A549 (cell line): ENCODE data around the gene SEC11A.

Experiments
- BHLHE40 ChIP-seq: IDR thresholded peaks from 2 replicates; pipeline ENCODE4 v1.6.1; 2012; ENCODE audit warnings: low read depth, low read length, inconsistent platforms
- EHMT2 ChIP-seq: fragments of 200-600 bp; sonication (generic); IDR thresholded peaks from 2 replicates; pipeline ENCODE4 v1.6.1; 2016; ENCODE audit warnings: antibody characterized with exemption, low read depth, mild to moderate bottlenecking, moderate library complexity
- GATA3 ChIP-seq: IDR thresholded peaks from 2 replicates; pipeline ENCODE4 v1.6.1; 2012; ENCODE audit warnings: borderline replicate concordance
- HDAC2 ChIP-seq: fragments of 200-600 bp; sonication (generic); IDR thresholded peaks from 2 replicates; pipeline ENCODE4 v1.6.1; 2016
- NFE2L2 ChIP-seq: fragments of 150-350 bp; conservative IDR thresholded peaks from 2 replicates; pipeline ENCODE4 v1.6.1; 2014; ENCODE audit warnings: low read length
- NR3C1 ChIP-seq: fragments of >200 bp; sonication (Bioruptor Twin); formaldehyde crosslinking; IDR thresholded peaks from 3 replicates; pipeline ENCODE4 v1.6.1; 2017
- POLR2A ChIP-seq: IDR thresholded peaks from 2 replicates; pipeline ENCODE4 v1.6.1; 2012; ENCODE audit warnings: mild to moderate bottlenecking, low read length
- TP53 ChIP-seq: fragments of 250-450 bp; sonication (Bioruptor Pico); IDR thresholded peaks from 2 replicates; pipeline ENCODE4 v1.5.0; 2021; ENCODE audit warnings: mild to moderate bottlenecking, moderate library complexity
- TF ChIP-seq, protein P1 (sequence below): fragments of >200 bp; sonication (Bioruptor Twin); formaldehyde crosslinking; IDR thresholded peaks from 3 replicates; pipeline ENCODE4 v1.5.1; 2016
- TF ChIP-seq, protein P2 (sequence below): fragments of 250-450 bp; sonication (Bioruptor Pico); IDR thresholded peaks from 2 replicates; pipeline ENCODE4 v1.5.0; 2020; ENCODE audit warnings: low read depth, mild to moderate bottlenecking, moderate library complexity

DNA sequence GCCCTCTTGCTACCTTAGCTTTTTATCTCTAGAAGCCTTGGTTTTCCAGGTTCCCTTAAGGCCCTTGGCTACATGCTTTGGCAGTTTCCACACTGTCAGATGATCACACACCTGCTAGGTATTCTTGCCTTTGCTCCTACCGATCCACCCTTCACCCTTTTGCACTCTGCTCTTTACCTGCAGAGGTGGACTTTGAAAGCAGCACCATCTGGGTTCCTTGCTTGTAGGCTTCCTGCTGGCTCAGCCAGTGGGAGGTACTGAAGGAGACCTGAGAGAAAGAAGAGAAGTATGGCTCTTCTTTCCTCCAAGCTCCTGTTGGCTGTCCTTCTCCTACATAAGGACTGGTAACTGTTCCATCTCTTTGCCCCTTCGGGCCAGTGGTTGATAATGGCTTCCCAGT, 25.2 kb upstream of the SEC11A start:
- TF ChIP-seq EHMT2 = no peak
- TF ChIP-seq, protein P1, sequence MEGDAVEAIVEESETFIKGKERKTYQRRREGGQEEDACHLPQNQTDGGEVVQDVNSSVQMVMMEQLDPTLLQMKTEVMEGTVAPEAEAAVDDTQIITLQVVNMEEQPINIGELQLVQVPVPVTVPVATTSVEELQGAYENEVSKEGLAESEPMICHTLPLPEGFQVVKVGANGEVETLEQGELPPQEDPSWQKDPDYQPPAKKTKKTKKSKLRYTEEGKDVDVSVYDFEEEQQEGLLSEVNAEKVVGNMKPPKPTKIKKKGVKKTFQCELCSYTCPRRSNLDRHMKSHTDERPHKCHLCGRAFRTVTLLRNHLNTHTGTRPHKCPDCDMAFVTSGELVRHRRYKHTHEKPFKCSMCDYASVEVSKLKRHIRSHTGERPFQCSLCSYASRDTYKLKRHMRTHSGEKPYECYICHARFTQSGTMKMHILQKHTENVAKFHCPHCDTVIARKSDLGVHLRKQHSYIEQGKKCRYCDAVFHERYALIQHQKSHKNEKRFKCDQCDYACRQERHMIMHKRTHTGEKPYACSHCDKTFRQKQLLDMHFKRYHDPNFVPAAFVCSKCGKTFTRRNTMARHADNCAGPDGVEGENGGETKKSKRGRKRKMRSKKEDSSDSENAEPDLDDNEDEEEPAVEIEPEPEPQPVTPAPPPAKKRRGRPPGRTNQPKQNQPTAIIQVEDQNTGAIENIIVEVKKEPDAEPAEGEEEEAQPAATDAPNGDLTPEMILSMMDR = no peak
- TF ChIP-seq BHLHE40 = no peak
- no peak for TF ChIP-seq POLR2A
- TF ChIP-seq NR3C1 = no peak
- TF ChIP-seq GATA3 = no peak
- TF ChIP-seq HDAC2 = no peak
- TF ChIP-seq, protein P2, sequence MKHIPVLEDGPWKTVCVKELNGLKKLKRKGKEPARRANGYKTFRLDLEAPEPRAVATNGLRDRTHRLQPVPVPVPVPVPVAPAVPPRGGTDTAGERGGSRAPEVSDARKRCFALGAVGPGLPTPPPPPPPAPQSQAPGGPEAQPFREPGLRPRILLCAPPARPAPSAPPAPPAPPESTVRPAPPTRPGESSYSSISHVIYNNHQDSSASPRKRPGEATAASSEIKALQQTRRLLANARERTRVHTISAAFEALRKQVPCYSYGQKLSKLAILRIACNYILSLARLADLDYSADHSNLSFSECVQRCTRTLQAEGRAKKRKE = no peak
- no peak for TF ChIP-seq NFE2L2
- TF ChIP-seq TP53 (CRISPR knock-in tag) = no peak
